HepG2 (cell line): Measurements from ENCODE around the gene STEAP1B. TPM values are rescaled to one million over a fixed set of nuclear protein-coding genes. Genes with fewer than 3 reads are reported as not detected.

ENCODE experiments used
- ATF7 ChIP-seq, 2 experiments: fragments of 450-650 bp in 1 of 2; sonication (generic) in 1 of 2; formaldehyde crosslinking in 1 of 2; IDR thresholded peaks; 2 replicates each; pipeline versions ENCODE4 v1.4.0 to v1.6.1; 2016 to 2020; ENCODE audit warnings: antibody characterized with exemption in 1 of 2, mild to moderate bottlenecking in 1 of 2, missing genetic modification reagents in 1 of 2
- CREB1 ChIP-seq, 2 experiments: fragments of 450-650 bp in 1 of 2; IDR thresholded peaks; 2 replicates each; pipeline ENCODE4 v1.6.1; 2016 to 2017; ENCODE audit warnings: control low read depth in 1 of 2, mild to moderate bottlenecking in 1 of 2, missing compliant biosample characterization in 1 of 2, missing genetic modification characterization in 1 of 2
- EEA1 ChIP-seq: sonication (generic); formaldehyde crosslinking; IDR thresholded peaks from 2 replicates; pipeline ENCODE4 v1.5.1; 2020; ENCODE audit warnings: mild to moderate bottlenecking, missing genetic modification reagents, borderline replicate concordance
- FOXA1 ChIP-seq, 2 experiments: fragments of 450-650 bp in 1 of 2; sonication (generic) in 1 of 2; formaldehyde crosslinking in 1 of 2; IDR thresholded peaks; 2 replicates each; pipeline versions ENCODE4 v1.4.0 to v1.6.1; 2016 to 2020; ENCODE audit warnings: missing genetic modification reagents in 1 of 2
- FOXO1 ChIP-seq: sonication (generic); formaldehyde crosslinking; IDR thresholded peaks from 2 replicates; pipeline ENCODE4 v1.4.0; 2020; ENCODE audit warnings: missing genetic modification reagents
- HNRNPUL1 ChIP-seq: fragments of 200-400 bp; formaldehyde crosslinking; IDR thresholded peaks from 2 replicates; pipeline ENCODE4 v1.6.1; 2017; ENCODE audit warnings: low read depth, mild to moderate bottlenecking, low read length, moderate library complexity
- KDM2A ChIP-seq: sonication (generic); formaldehyde crosslinking; IDR thresholded peaks from 2 replicates; pipeline ENCODE4 v1.4.0; 2020; ENCODE audit warnings: low read depth, missing genetic modification reagents, borderline replicate concordance
- KDM3A ChIP-seq: IDR thresholded peaks from 2 replicates; pipeline ENCODE4 v1.6.1; 2018; ENCODE audit warnings: low read depth, missing compliant biosample characterization
- NR2F2 ChIP-seq: IDR thresholded peaks from 2 replicates; pipeline ENCODE4 v1.6.1; 2012; ENCODE audit warnings: low read depth, inconsistent platforms, borderline replicate concordance
- PAF1 ChIP-seq: IDR thresholded peaks from 2 replicates; pipeline ENCODE4 v1.6.1; 2016; ENCODE audit warnings: missing genetic modification reagents, missing compliant biosample characterization
- RXRB ChIP-seq: IDR thresholded peaks from 2 replicates; pipeline ENCODE4 v1.6.1; 2016; ENCODE audit warnings: borderline replicate concordance, missing genetic modification reagents, missing compliant biosample characterization
- SCMH1 ChIP-seq: sonication (generic); formaldehyde crosslinking; IDR thresholded peaks from 2 replicates; pipeline ENCODE4 v1.9.0; 2021; ENCODE audit warnings: missing genetic modification reagents, mild to moderate bottlenecking, borderline replicate concordance
- SMARCE1 ChIP-seq: fragments of 450-650 bp; IDR thresholded peaks from 2 replicates; pipeline ENCODE4 v1.6.1; 2017; ENCODE audit warnings: borderline replicate concordance
- ZNF282 ChIP-seq: fragments of 450-650 bp; IDR thresholded peaks from 2 replicates; pipeline ENCODE4 v1.6.1; 2018; ENCODE audit not compliant: partially characterized antibody
- ZNF564 ChIP-seq: sonication (generic); formaldehyde crosslinking; IDR thresholded peaks from 2 replicates; pipeline ENCODE4 v1.8.1; 2023; ENCODE audit warnings: mild to moderate bottlenecking, missing genetic modification reagents
- ZNF577 ChIP-seq: sonication (generic); formaldehyde crosslinking; IDR thresholded peaks from 2 replicates; pipeline ENCODE4 v1.4.0; 2020; ENCODE audit warnings: mild to moderate bottlenecking, low read depth, missing genetic modification reagents, borderline replicate concordance
- ZNF607 ChIP-seq: sonication (generic); formaldehyde crosslinking; IDR thresholded peaks from 2 replicates; pipeline ENCODE4 v1.5.1; 2020; ENCODE audit warnings: missing genetic modification reagents, mild to moderate bottlenecking, borderline replicate concordance
- ZNF713 ChIP-seq: sonication (generic); formaldehyde crosslinking; IDR thresholded peaks from 2 replicates; pipeline ENCODE4 v1.4.0; 2020; ENCODE audit warnings: mild to moderate bottlenecking, missing genetic modification reagents
- ZNF776 ChIP-seq: sonication (generic); formaldehyde crosslinking; IDR thresholded peaks from 2 replicates; pipeline ENCODE4 v1.4.0; 2020; ENCODE audit warnings: mild to moderate bottlenecking, missing genetic modification reagents
- polyA plus RNA-seq, 8 experiments: library from polyadenylated mRNA; depleted of rRNA in 3 of 8; stranded (reverse) in 7 of 8; unstranded in 1 of 8; fragments of >200 nt; fragmentation: Illumina TruSeq in 4 of 8; extraction: Trizol in 4 of 8; gene quantifications; 2 replicates each; pipeline versions ENCODE4 v1.2.1 to v1.2.3, GENCODE V29; 2011 to 2016; ENCODE audit warnings: low read depth in 4 of 8, missing spikeins in 1 of 8, mixed read lengths in 1 of 8; ENCODE audit not compliant: insufficient read depth in 1 of 8
- total RNA-seq, 5 experiments: library from RNA; depleted of rRNA; stranded (reverse); fragments of >200 nt; fragmentation: Illumina TruSeq; extraction: Trizol; gene quantifications; 2 replicates each; pipeline ENCODE4 v1.2.3, GENCODE V29; 2016; ENCODE audit warnings: low read depth in 1 of 5
- TF ChIP-seq, protein P1 (sequence below): sonication (generic); formaldehyde crosslinking; IDR thresholded peaks from 2 replicates; pipeline ENCODE4 v1.9.0; 2021; ENCODE audit warnings: missing genetic modification reagents, borderline replicate concordance
- TF ChIP-seq, protein P2 (sequence below), 2 experiments: sonication (generic) in 1 of 2; formaldehyde crosslinking in 1 of 2; IDR thresholded peaks; 2 replicates each; pipeline versions ENCODE4 v1.4.0 to v1.6.1; 2016 to 2020; ENCODE audit warnings: borderline replicate concordance in 1 of 2, low read depth in 1 of 2, mild to moderate bottlenecking in 1 of 2, missing genetic modification reagents in 1 of 2
- TF ChIP-seq, protein P3 (sequence below): sonication (generic); formaldehyde crosslinking; IDR thresholded peaks from 2 replicates; pipeline ENCODE4 v1.5.0; 2020; ENCODE audit warnings: missing genetic modification reagents

Gene STEAP1B
- total and polyA plus RNA-seq, 2 of the 13 experiments (the other 11 are each of a cell fraction or from before 2014, with no cell fraction given) = not detected

DNA sequence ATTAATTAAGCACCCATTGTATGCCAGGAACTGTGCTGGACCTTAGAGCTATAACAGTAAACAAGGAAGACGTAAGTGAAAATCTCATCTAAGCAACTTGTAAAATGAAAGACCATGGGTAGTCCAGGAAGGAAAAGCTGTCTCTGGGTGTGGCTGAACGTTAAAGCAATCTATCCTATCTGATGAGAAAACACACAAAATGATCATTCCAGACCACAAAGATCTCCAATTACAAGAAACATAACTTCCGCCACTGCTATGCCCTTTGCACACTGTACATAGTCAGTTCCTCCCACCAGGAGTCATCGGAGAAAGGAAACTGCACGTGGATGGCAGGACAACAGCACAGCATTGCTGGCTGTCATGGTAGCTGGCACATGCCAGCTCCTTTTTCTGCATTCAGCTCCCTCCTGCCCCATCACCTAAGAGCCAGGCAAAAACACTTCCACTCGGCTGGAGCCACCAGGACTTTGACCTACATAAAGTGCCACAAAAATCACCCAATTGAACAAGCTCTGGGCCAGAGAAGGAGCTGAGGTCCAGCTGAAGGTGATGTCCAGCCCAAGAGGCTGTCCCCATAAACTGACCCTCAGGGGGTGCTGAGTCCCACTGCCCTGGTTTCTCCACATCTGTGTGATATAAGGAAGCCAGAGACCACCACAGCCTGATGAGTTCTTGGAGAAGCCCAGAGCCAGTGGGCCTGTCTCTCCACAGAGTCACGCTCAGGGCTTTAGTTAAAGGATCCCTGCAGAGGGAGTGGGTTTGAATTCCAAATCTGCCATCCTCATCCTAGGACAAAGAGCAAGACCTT lies 56.4 kb downstream of the STEAP1B start (continued):
- TF ChIP-seq SMARCE1 = no peak
- TF ChIP-seq PAF1 (CRISPR knock-in tag) = no peak
- no peak for TF ChIP-seq SCMH1 (CRISPR knock-in tag)
- TF ChIP-seq ZNF776 = no peak
- TF ChIP-seq ATF7 (IDR thresholded peaks at IDR 0.05) = no peak
- 0 out of 2 replicates have a peak, but pooled peaks have one; percentile 40 for TF ChIP-seq ATF7 (CRISPR knock-in tag; IDR thresholded peaks at IDR 0.05)
- TF ChIP-seq ZNF713 (CRISPR knock-in tag) = no peak
- TF ChIP-seq ZNF564 (CRISPR knock-in tag) = peak; percentile 77; the same call in 1 of the 2 replicates
- TF ChIP-seq, protein P1, sequence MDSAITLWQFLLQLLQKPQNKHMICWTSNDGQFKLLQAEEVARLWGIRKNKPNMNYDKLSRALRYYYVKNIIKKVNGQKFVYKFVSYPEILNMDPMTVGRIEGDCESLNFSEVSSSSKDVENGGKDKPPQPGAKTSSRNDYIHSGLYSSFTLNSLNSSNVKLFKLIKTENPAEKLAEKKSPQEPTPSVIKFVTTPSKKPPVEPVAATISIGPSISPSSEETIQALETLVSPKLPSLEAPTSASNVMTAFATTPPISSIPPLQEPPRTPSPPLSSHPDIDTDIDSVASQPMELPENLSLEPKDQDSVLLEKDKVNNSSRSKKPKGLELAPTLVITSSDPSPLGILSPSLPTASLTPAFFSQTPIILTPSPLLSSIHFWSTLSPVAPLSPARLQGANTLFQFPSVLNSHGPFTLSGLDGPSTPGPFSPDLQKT (CRISPR knock-in tag) = no peak
- peak; percentile 87 for TF ChIP-seq FOXO1 (CRISPR knock-in tag)
- 0 out of 2 replicates have a peak, but pooled peaks have one; percentile 6 for TF ChIP-seq FOXA1 (IDR thresholded peaks at IDR 0.05)
- peak; percentile 81; the same call in 1 of the 2 replicates for TF ChIP-seq FOXA1 (CRISPR knock-in tag; IDR thresholded peaks at IDR 0.05)
- peak; percentile 83; the same call in 1 of the 2 replicates for TF ChIP-seq RXRB
- no peak for TF ChIP-seq EEA1 (CRISPR knock-in tag)
- TF ChIP-seq, protein P2, sequence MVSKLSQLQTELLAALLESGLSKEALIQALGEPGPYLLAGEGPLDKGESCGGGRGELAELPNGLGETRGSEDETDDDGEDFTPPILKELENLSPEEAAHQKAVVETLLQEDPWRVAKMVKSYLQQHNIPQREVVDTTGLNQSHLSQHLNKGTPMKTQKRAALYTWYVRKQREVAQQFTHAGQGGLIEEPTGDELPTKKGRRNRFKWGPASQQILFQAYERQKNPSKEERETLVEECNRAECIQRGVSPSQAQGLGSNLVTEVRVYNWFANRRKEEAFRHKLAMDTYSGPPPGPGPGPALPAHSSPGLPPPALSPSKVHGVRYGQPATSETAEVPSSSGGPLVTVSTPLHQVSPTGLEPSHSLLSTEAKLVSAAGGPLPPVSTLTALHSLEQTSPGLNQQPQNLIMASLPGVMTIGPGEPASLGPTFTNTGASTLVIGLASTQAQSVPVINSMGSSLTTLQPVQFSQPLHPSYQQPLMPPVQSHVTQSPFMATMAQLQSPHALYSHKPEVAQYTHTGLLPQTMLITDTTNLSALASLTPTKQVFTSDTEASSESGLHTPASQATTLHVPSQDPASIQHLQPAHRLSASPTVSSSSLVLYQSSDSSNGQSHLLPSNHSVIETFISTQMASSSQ (IDR thresholded peaks at IDR 0.05; ENCODE audit: low read depth) = 0 out of 2 replicates have a peak, but pooled peaks have one; percentile 27
- TF ChIP-seq, protein P2 (CRISPR knock-in tag; IDR thresholded peaks at IDR 0.05; ENCODE audit: borderline replicate concordance) = peak; percentile 65; the same call in 1 of the 2 replicates
- no peak for TF ChIP-seq HNRNPUL1
- no peak for TF ChIP-seq KDM3A (CRISPR knock-in tag)
- peak; percentile 69; the same call in 1 of the 2 replicates for TF ChIP-seq ZNF607 (CRISPR knock-in tag)
- TF ChIP-seq ZNF282 = no peak
- TF ChIP-seq, protein P3, sequence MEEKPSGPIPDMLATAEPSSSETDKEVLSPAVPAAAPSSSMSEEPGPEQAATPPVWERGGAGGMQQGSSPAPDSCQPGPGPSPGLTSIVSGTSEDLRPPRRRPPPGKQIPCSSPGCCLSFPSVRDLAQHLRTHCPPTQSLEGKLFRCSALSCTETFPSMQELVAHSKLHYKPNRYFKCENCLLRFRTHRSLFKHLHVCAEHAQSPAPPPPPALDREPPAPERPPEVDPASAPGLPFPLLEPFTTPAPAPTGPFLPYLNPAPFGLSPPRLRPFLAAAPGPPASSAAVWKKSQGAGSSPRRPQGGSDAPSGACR (CRISPR knock-in tag) = no peak
- peak; percentile 20; the same call in 1 of the 2 replicates for TF ChIP-seq NR2F2
- no peak for TF ChIP-seq CREB1 (IDR thresholded peaks at IDR 0.05)
- TF ChIP-seq CREB1 (CRISPR knock-in tag; IDR thresholded peaks at IDR 0.05) = no peak
- TF ChIP-seq KDM2A = peak; percentile 32; the same call in 1 of the 2 replicates
- no peak for TF ChIP-seq ZNF577 (CRISPR knock-in tag)
